Keratinocyte (primary cell): Measurements from ENCODE around the gene SNX14. TPM values are rescaled to one million over a fixed set of nuclear protein-coding genes. Genes with fewer than 3 reads are reported as not detected.

Experiments used
- DNase-seq: peaks from one replicate; pipeline ENCODE4 v3.0.0-alpha.2; 2011; ENCODE audit warnings: low read depth, missing footprints, low spot score
- FAIRE-seq: peaks from 2 replicates; lab custom pipeline; 2011; peaks lifted over from hg19 to GRCh38; lab: Jason Lieb, UNC
- H2AFZ ChIP-seq: 2 replicates; pipeline ENCODE4 v1.6.0; 2012; ENCODE audit warnings: low read length, control low read depth, inconsistent platforms; ENCODE audit not compliant: control insufficient read depth
- H3K27ac ChIP-seq: 2 replicates; pipeline ENCODE4 v1.5.1; 2011; ENCODE audit warnings: low read length; ENCODE audit not compliant: control insufficient read depth, insufficient read depth
- H3K27me3 ChIP-seq: 3 replicates; pipeline ENCODE4 v1.6.0; 2011; ENCODE audit warnings: low read length; ENCODE audit not compliant: control insufficient read depth, insufficient read depth; ENCODE audit errors: extremely low read depth
- H3K36me3 ChIP-seq, 2 experiments: 2 replicates in 1 of 2; 3 replicates in 1 of 2; pipeline ENCODE4 v1.5.1; 2011; ENCODE audit warnings: low read length in 2 of 2, mild to moderate bottlenecking in 1 of 2; ENCODE audit not compliant: control insufficient read depth in 2 of 2, insufficient read depth in 2 of 2; ENCODE audit errors: extremely low read depth in 1 of 2
- H3K4me1 ChIP-seq: 3 replicates; pipeline ENCODE4 v1.5.1; 2011; ENCODE audit warnings: low read length; ENCODE audit not compliant: control insufficient read depth, insufficient read depth; ENCODE audit errors: extremely low read depth
- H3K4me2 ChIP-seq: 3 replicates; pipeline ENCODE4 v1.6.0; 2011; ENCODE audit warnings: low read depth, low read length; ENCODE audit not compliant: control insufficient read depth, insufficient read depth; ENCODE audit errors: extremely low read depth
- H3K4me3 ChIP-seq, 3 experiments: fragments of 200-600 bp in 1 of 3; sonication (generic) in 1 of 3; 2 replicates in 2 of 3; 3 replicates in 1 of 3; pipeline ENCODE4 v1.5.1; 2011 to 2016; ENCODE audit warnings: low read length in 3 of 3, mild to moderate bottlenecking in 3 of 3, control low read depth in 2 of 3, inconsistent platforms in 1 of 3, low read depth in 1 of 3, mixed read lengths in 1 of 3, mixed run types in 1 of 3, moderate library complexity in 1 of 3; ENCODE audit not compliant: control insufficient read depth in 2 of 3, insufficient read depth in 2 of 3; ENCODE audit errors: extremely low read depth in 1 of 3
- H3K79me2 ChIP-seq: 2 replicates; pipeline ENCODE4 v1.6.0; 2012; ENCODE audit warnings: low read length; ENCODE audit not compliant: control insufficient read depth, insufficient read depth
- H3K9ac ChIP-seq: 3 replicates; pipeline ENCODE4 v1.6.0; 2011; ENCODE audit warnings: low read length; ENCODE audit not compliant: control insufficient read depth, insufficient read depth; ENCODE audit errors: extremely low read depth
- H3K9me1 ChIP-seq: 3 replicates; pipeline ENCODE4 v1.6.0; 2011; ENCODE audit warnings: low read length; ENCODE audit not compliant: control insufficient read depth, insufficient read depth; ENCODE audit errors: extremely low read depth
- H3K9me3 ChIP-seq: 2 replicates; pipeline ENCODE4 v1.5.1; 2012; ENCODE audit warnings: low read depth, low read length; ENCODE audit not compliant: control insufficient read depth
- H4K20me1 ChIP-seq: 3 replicates; pipeline ENCODE4 v1.6.0; 2011; ENCODE audit warnings: low read length; ENCODE audit not compliant: control insufficient read depth, insufficient read depth; ENCODE audit errors: extremely low read depth
- CTCF ChIP-seq, 3 experiments: IDR thresholded peaks in 1 of 3; conservative IDR thresholded peaks in 1 of 3; optimal IDR thresholded peaks in 1 of 3; 2 replicates in 2 of 3; 3 replicates in 1 of 3; pipeline versions ENCODE3 to v1.5.1; 2011; ENCODE audit warnings: low read length in 3 of 3, mild to moderate bottlenecking in 3 of 3, moderate library complexity in 2 of 3, control low read depth in 1 of 3, inconsistent platforms in 1 of 3; ENCODE audit not compliant: insufficient read depth in 2 of 3; ENCODE audit errors: extremely low read depth in 1 of 3
- EZH2 ChIP-seq: IDR thresholded peaks from one replicate; pipeline ENCODE4 v1.6.1; 2012; ENCODE audit warnings: inconsistent platforms, mild to moderate bottlenecking, low read length, moderate library complexity
- dilution Hi-C: fragments of 300-500 bp; cut with MboI; formaldehyde crosslinking; loops from one replicate; pipeline ENCODE4 v1.7.0; 2020; ENCODE audit warnings: low sequenced_read_pairs; ENCODE audit not compliant: extremely low pct_ligation_motif_present
- polyA plus RNA-seq, 5 experiments: library from polyadenylated mRNA; depleted of rRNA in 3 of 5; stranded (reverse) in 3 of 5; stranded (forward) in 1 of 5; unstranded in 1 of 5; fragments of >200 nt; gene quantifications; 1 replicate in 1 of 5; 2 replicates in 3 of 5; 3 replicates in 1 of 5; pipeline versions ENCODE4 v1.2.1 to v1.2.3, GENCODE V29; 2011 to 2012; ENCODE audit warnings: missing spikeins in 2 of 5, low read depth in 1 of 5, low replicate concordance in 1 of 5

Gene SNX14
- polyA plus RNA-seq, 1 donor (not counting 4 experiments of a cell fraction or from before 2014, with no cell fraction given): 97.5 TPM

DNA sequence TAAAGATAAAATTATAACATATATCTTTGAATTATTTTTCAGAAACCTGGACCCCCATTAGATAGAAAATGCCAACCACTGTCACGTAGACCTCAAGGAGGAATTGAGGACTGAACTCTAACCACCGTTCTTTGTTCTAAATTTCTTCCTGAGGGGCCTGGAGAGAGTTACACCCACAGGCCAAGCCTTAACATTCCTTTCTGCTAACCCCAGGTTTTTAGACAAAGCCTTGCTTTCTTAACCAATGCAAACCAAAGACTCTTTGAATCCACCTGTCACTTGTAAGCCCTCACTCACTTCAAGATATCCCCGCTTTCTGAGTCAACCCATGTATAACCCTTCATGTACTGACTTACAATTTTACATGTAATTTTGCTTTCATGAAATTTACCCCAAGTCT lies 41.0 kb downstream of the SNX14 start:
- peaks cover 2 to 3% of the 10 kb centered on the region in 2 experiments for H3K36me3 ChIP-seq
- dilution Hi-C loops: no loop called here

DNA sequence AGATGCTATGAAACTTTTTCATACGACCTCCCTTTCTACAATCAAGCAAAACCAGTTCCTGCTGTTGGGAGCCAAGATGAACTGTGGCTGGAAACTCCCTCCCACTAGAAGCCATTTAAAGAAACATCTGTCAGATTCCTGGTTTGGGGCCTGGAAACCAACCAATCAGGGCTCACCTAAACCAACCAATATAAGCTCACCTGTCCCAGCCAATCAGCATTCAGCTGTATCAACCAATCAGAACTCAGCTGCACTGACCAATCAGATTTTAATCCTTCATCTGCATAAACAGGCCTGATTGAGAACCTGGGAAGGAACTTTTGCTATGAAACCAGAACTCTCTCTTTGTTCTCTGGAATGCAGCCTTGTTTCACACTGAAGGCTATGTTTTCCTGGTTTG lies 42.4 kb downstream of the SNX14 start:
- no peaks in the 10 kb centered on the region for H3K4me1 ChIP-seq
- no peaks in the 10 kb centered on the region for H3K27me3 ChIP-seq
- H4K20me1 ChIP-seq: no peaks in the 10 kb centered on the region
- H3K4me2 ChIP-seq: no peak overlapping the region
- TF ChIP-seq EZH2 (no peak), CTCF (optimal IDR thresholded peaks at IDR 0.05 in 1 of 3, IDR thresholded peaks at IDR 0.05 in 1 of 3, conservative IDR thresholded peaks at IDR 0.05 in 1 of 3; ENCODE audit: extremely low read depth in 1 of 3, insufficient read depth in 2 of 3, low read length in 3 of 3) (no peak)
- H3K9ac ChIP-seq: no peak overlapping the region
- no peak overlapping the region for H3K4me3 ChIP-seq
- no peak for DNase-seq
- no peak for FAIRE-seq
- H2AFZ ChIP-seq: no peak overlapping the region
- no peak overlapping the region for H3K27ac ChIP-seq
- H3K9me1 ChIP-seq: no peaks in the 10 kb centered on the region
- dilution Hi-C loops: no loop called here
- no peaks in the 10 kb centered on the region for H3K9me3 ChIP-seq
- H3K79me2 ChIP-seq: no peaks in the 10 kb centered on the region
- H3K36me3 ChIP-seq: peaks cover 3 to 4% of the 10 kb centered on the region in 2 experiments

More for the DNA sequence above, 41.0 kb downstream of the SNX14 start:
- Histone ChIP-seq H3K4me2 (no peak overlapping the region), H3K4me3 (no peak overlapping the region), H3K27ac (no peak overlapping the region), H3K4me1 (no peaks in the 10 kb centered on the region), H3K79me2 (no peaks in the 10 kb centered on the region), H3K9me1 (no peaks in the 10 kb centered on the region), H4K20me1 (no peaks in the 10 kb centered on the region), H2AFZ (no peak overlapping the region), H3K27me3 (no peaks in the 10 kb centered on the region), H3K9ac (no peak overlapping the region), H3K9me3 (no peaks in the 10 kb centered on the region)
- DNase-seq (no peak), FAIRE-seq (no peak)
- TF ChIP-seq EZH2: no peak
- no peak for TF ChIP-seq CTCF (optimal IDR thresholded peaks at IDR 0.05 in 1 of 3, IDR thresholded peaks at IDR 0.05 in 1 of 3, conservative IDR thresholded peaks at IDR 0.05 in 1 of 3; ENCODE audit: extremely low read depth in 1 of 3, insufficient read depth in 2 of 3, low read length in 3 of 3)
